Transverse colon (tissue), 4 donors: ENCODE data around the gene RCAN1. TPM values are rescaled to one million over a fixed set of nuclear protein-coding genes. Genes with fewer than 3 reads are reported as not detected.
"Not testable (repeated sequence)": the region's sequence is repeated elsewhere in the genome, so short reads cannot be mapped to it uniquely, and the experiment has no call there.

Experiments
- DNase-seq: peaks from one replicate; pipeline ENCODE4 v3.0.0-alpha.2; 2019
- H3K27ac ChIP-seq, 4 donors: fragments of 200-600 bp; sonication (generic); 2 replicates each; pipeline ENCODE4 v1.5.1; 2016 to 2018; ENCODE audit warnings: inconsistent platforms in 4 of 4
- H3K27me3 ChIP-seq: fragments of 200-600 bp; sonication (generic); 2 replicates; pipeline ENCODE4 v1.5.1; 2017; ENCODE audit warnings: inconsistent platforms
- H3K36me3 ChIP-seq, 4 donors: fragments of 200-600 bp; sonication (generic); 2 replicates each; pipeline ENCODE4 v1.5.1; 2017 to 2019; ENCODE audit warnings: inconsistent platforms in 4 of 4
- H3K4me1 ChIP-seq, 4 donors: fragments of 200-600 bp; sonication (generic); 2 replicates each; pipeline ENCODE4 v1.5.1; 2017 to 2020; ENCODE audit warnings: inconsistent platforms in 4 of 4
- H3K4me3 ChIP-seq, 4 donors: fragments of 200-600 bp; sonication (generic); 1 replicate in 1 of 4; 2 replicates in 3 of 4; pipeline versions ENCODE4 v1.5.1 to v1.6.1; 2017 to 2019; ENCODE audit warnings: inconsistent platforms in 4 of 4
- H3K9me3 ChIP-seq, 2 donors: fragments of 200-600 bp; sonication (generic); 2 replicates each; pipeline ENCODE4 v1.5.1; 2017 to 2019; ENCODE audit warnings: inconsistent platforms in 2 of 2
- EP300 ChIP-seq: sonication (generic); formaldehyde crosslinking; IDR thresholded peaks from one replicate; pipeline ENCODE4 v1.6.1; 2017; ENCODE audit warnings: antibody characterized with exemption, low read depth
- POLR2A ChIP-seq: fragments of 450-650 bp; IDR thresholded peaks from one replicate; pipeline ENCODE4 v1.6.1; 2016; ENCODE audit warnings: antibody characterized with exemption, mild to moderate bottlenecking, moderate library complexity
- POLR2AphosphoS5 ChIP-seq, 3 donors: sonication (generic); formaldehyde crosslinking; IDR thresholded peaks; one replicate each; pipeline ENCODE4 v1.6.1; 2016; ENCODE audit warnings: antibody characterized with exemption in 3 of 3
- WGBS, 2 donors: methylation state at CpG; one replicate each; pipeline ENCODE4 v1.1.5; 2018; ENCODE audit warnings: low coverage in 1 of 2; 5-methylcytosine and 5-hydroxymethylcytosine counted together
- in situ Hi-C, 4 donors: fragments of 200-750 bp; cut with MboI; loops; one replicate each; pipeline versions ENCODE4 v1.15.0 to v1.15.1; 2017; ENCODE audit warnings: low sequenced_read_pairs in 3 of 4, low pct_ligation_motif_present in 1 of 4, low pct_unique_long_range_greater_than_20kb in 1 of 4
- intact Hi-C: fragments of 100-400 bp; cut with DNase I; formaldehyde crosslinking; loops from one replicate; pipeline ENCODE4 v1.15.1; 2023; ENCODE audit warnings: low total_unique reads
- total RNA-seq, 4 donors: library from RNA; depleted of rRNA; stranded (reverse); fragments of >200 nt; gene quantifications; one replicate each; pipeline ENCODE4 v1.1.0, GENCODE V29; 2016
- TF ChIP-seq, protein P1 (sequence below), 5 experiments: fragments of 200-600 bp in 3 of 5; fragments of 450-650 bp in 2 of 5; sonication (generic) in 3 of 5; IDR thresholded peaks; 1 replicate in 2 of 5; 2 replicates in 3 of 5; pipeline ENCODE4 v1.5.1; 2016 to 2017; ENCODE audit warnings: antibody characterized with exemption in 5 of 5, inconsistent platforms in 3 of 5, mild to moderate bottlenecking in 2 of 5, moderate library complexity in 1 of 5

The RCAN1 gene
- total RNA-seq, 4 donors from 2014 or later = 39.5 to 68.8 (median 57.8) TPM

DNA sequence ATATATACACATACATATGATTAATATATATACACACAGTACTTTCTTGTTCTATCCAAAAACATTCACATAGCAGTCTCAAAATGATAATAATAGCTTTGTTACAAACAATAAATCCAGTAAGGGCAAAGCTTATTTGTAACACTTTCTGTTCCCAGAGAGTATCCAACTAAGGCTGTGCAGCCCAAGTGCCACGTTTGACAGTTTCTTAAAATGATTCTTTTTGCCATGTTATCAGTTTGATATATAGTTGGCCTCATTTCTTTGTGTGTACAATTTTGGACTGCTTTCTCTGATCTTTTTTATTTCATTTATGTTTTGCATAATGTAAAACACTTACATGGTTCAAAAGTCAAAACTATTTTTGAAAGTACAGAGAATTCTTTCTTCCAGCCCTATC is 114.7 kb downstream of the RCAN1 start:
- H3K27ac ChIP-seq = no peak overlapping the region
- H3K27me3 ChIP-seq = no peaks in the 10 kb centered on the region
- no peaks in the 10 kb centered on the region for H3K36me3 ChIP-seq
- no peak overlapping the region for H3K4me3 ChIP-seq
- DNase-seq = no peak
- TF ChIP-seq, protein P1, sequence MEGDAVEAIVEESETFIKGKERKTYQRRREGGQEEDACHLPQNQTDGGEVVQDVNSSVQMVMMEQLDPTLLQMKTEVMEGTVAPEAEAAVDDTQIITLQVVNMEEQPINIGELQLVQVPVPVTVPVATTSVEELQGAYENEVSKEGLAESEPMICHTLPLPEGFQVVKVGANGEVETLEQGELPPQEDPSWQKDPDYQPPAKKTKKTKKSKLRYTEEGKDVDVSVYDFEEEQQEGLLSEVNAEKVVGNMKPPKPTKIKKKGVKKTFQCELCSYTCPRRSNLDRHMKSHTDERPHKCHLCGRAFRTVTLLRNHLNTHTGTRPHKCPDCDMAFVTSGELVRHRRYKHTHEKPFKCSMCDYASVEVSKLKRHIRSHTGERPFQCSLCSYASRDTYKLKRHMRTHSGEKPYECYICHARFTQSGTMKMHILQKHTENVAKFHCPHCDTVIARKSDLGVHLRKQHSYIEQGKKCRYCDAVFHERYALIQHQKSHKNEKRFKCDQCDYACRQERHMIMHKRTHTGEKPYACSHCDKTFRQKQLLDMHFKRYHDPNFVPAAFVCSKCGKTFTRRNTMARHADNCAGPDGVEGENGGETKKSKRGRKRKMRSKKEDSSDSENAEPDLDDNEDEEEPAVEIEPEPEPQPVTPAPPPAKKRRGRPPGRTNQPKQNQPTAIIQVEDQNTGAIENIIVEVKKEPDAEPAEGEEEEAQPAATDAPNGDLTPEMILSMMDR (IDR thresholded peaks at IDR 0.05) = no peak
- TF ChIP-seq POLR2A = no peak
- TF ChIP-seq POLR2AphosphoS5 (IDR thresholded peaks at IDR 0.05) = no peak
- TF ChIP-seq EP300 = no peak
- no peaks in the 10 kb centered on the region for H3K4me1 ChIP-seq
- intact Hi-C loops (no loop called here), in situ Hi-C loops (no loop called here)
- peaks cover 7 to 9% of the 10 kb centered on the region in 2 donors for H3K9me3 ChIP-seq
- 71 to 86% methylated on average over 1 of the region's 1 CpG for WGBS, 2 donors

DNA sequence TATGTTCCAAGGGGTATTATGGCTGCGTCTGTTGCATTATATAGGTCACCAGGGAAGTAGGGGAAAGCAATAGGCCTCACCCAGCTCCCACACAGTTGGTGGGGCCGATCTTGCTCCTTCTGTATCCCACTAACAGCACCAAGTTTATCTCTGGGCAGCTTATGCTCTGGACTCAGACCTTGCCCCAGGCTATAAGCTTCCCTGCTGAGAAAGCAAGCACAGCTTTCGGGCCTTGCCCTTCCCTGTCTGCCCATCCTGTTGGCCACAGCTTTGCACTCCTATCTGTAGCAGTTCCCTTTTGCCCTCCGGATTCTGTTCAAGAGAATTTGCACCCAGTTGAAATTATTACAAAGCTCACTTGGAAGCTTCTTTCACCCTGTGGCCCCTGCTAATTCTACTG is 115.8 kb downstream of the RCAN1 start:
- TF ChIP-seq EP300 = no peak
- 87% methylated on average over 4 of the region's 4 CpGs; no CpG with 5 or more reads in 1 of the 2 donors for WGBS, 2 donors
- Histone ChIP-seq H3K4me1 (no peaks in the 10 kb centered on the region), H3K9me3 (peaks cover 7 to 9% of the 10 kb centered on the region in 2 donors), H3K36me3 (no peaks in the 10 kb centered on the region), H3K4me3 (no peak overlapping the region), H3K27ac (no peak overlapping the region), H3K27me3 (no peaks in the 10 kb centered on the region)
- intact Hi-C loops = no loop called here
- in situ Hi-C loops = no loop called here
- no peak for DNase-seq

DNA sequence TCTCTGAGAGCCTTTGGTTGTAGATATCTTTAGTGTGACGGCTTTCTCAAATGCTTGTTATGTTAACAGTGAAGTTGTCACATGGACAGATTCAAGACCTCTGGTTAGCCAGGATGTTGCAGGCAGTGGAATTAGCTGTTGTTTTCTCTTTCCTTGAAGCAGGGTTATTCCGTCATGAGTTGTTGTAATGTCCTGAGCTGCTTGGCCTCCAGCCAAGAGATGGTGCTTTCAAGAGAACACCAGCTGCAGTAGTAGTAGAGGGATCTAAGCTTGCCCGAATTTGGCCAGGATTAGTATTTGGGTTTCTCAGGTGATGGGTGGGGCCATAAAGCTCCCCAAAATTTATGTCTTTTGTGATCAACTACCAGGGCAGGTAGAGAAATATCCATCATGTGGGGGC is 116.3 kb downstream of the RCAN1 start:
- in situ Hi-C loops (no loop called here), intact Hi-C loops (no loop called here)
- no peak for DNase-seq
- Histone ChIP-seq H3K4me1 (no peaks in the 10 kb centered on the region), H3K36me3 (no peaks in the 10 kb centered on the region), H3K9me3 (peaks cover 7 to 9% of the 10 kb centered on the region in 2 donors), H3K4me3 (no peak overlapping the region), H3K27me3 (no peaks in the 10 kb centered on the region), H3K27ac (no peak overlapping the region)
- TF ChIP-seq POLR2A (no peak), EP300 (no peak), POLR2AphosphoS5 (IDR thresholded peaks at IDR 0.05) (no peak)
- TF ChIP-seq, protein P1 (IDR thresholded peaks at IDR 0.05) = no peak
- 17 to 62% methylated on average over 1 to 3 of the region's 3 CpGs for whole genome bisulfite sequencing, 2 donors

DNA sequence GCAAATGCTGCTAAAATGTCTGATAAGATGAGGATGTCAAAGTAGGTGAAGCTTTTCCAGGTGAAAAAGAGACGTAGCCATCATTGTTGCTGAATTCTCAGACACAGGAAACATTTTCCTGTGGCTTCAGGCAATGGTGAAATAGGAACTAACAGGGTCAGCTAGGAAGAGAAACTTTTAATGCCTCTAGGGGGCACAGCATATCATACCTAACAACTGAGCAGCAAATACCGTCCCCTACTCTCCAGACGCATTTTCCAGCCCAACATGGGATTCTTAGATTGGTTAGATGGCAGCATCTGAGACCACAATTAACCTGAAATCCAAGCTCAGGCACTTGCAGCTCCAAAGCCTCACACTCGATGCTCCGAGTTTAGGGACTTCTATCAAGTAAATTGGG is 131.1 kb downstream of the RCAN1 start:
- H3K4me1 ChIP-seq = not testable (repeated sequence)

DNA sequence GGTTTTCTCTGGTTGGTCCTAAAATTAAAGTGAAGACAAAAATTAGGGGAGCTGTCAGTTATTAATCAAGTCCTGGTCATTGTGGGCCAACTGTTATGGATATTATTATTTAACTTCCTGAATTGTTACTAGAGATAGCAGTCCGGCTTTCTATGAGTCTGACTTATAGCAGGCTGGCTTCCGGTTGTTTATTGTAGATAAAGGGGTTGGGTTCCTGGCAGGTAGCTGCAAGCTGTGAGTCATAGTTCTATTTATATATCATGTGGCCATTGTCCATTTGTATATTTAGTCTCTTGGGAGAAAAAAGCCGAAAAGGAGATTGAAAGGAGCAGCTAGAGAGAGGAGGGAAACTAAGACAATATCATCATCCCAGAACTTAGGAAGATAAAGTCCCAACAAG is 131.5 kb downstream of the RCAN1 start:
- H3K36me3 ChIP-seq, intact Hi-C loops, H3K4me3 ChIP-seq, in situ Hi-C loops, H3K27me3 ChIP-seq, H3K9me3 ChIP-seq, H3K27ac ChIP-seq, DNase-seq, H3K4me1 ChIP-seq: not testable (repeated sequence)
- WGBS, 2 donors = no CpG with 5 or more reads among the region's 3 CpGs

More for the DNA sequence above, 131.1 kb downstream of the RCAN1 start:
- H3K27me3 ChIP-seq, DNase-seq, intact Hi-C loops, H3K9me3 ChIP-seq, H3K27ac ChIP-seq, H3K4me3 ChIP-seq, H3K36me3 ChIP-seq, in situ Hi-C loops: not testable (repeated sequence)
- no CpG with 5 or more reads among the region's 5 CpGs for WGBS, 2 donors

DNA sequence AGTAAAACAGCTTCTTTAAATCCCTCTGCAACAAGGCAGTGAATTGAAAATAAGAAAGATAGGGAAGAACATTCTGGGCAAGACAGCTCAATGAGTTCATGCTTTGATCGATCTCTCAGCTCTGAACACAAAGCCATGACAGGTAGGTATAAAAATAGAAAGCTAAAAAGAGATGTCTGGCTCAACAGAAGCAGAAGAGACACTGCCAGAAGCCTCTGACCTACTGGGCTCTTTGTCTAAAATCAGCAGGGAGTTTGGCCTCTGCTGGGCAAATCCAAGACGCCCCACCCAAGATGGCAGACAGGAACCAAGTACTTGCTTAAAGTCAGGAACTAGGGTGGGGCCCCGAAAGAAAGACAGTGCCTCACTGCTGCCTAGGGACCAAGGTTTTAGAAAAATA is 147.6 kb downstream of the RCAN1 start:
- H3K4me3 ChIP-seq, H3K4me1 ChIP-seq, intact Hi-C loops, H3K36me3 ChIP-seq, in situ Hi-C loops, DNase-seq, H3K27me3 ChIP-seq, H3K9me3 ChIP-seq, H3K27ac ChIP-seq: not testable (repeated sequence)
- WGBS, 2 donors = no CpG with 5 or more reads among the region's 3 CpGs

Other genes starting within 250 kb of the RCAN1 start
- 10 to 100 TPM in 1 of 4 donors, 1 to 10 TPM in 3; 2.2 to 11.7 (median 5.1) TPM for gene SMIM11, start 239.6 kb downstream of the RCAN1 start, total RNA-seq
- not detected for gene SMIM34, start 191.2 kb downstream of the RCAN1 start, total RNA-seq
- gene KCNE1, start 102.9 kb downstream of the RCAN1 start, total RNA-seq = 1 to 10 TPM in 3 of 4 donors, not detected in 1; 1.5 to 2.6 (median 2.4) TPM
- 1 to 10 TPM in 2 of 4 donors, under 1 TPM in 1, not detected in 1; 0.37 to 4.9 (median 3.7) TPM for gene CLIC6, start 53.9 kb upstream of the RCAN1 start, total RNA-seq